ENCODE data around the gene NEK4. TPM values are rescaled to one million over a fixed set of nuclear protein-coding genes. Genes with fewer than 3 reads are reported as not detected.
"Not testable (repeated sequence)": the region's sequence is repeated elsewhere in the genome, so short reads cannot be mapped to it uniquely, and the experiment has no call there.

Gene NEK4
- total and polyA plus RNA-seq, 9 donors = 8.4 to 14.9 (median 10.5) TPM

- DNase-seq = no peak
- 100% methylated on average over 1 of the region's 1 CpG for WGBS (ENCODE audit: insufficient coverage)
- no peak overlapping the region for H3K4me3 ChIP-seq (ENCODE audit: low read length)
- no peak overlapping the region for H3K27ac ChIP-seq (ENCODE audit: low read length)
- peaks cover 37% of the 10 kb centered on the region for H3K36me3 ChIP-seq (ENCODE audit: control insufficient read depth, insufficient read depth, low read length)
- no peaks in the 10 kb centered on the region for H3K4me1 ChIP-seq (ENCODE audit: control insufficient read depth, insufficient read depth, low read length)
- no peaks in the 10 kb centered on the region for H3K27me3 ChIP-seq (ENCODE audit: control insufficient read depth, insufficient read depth, low read length)
- no peaks in the 10 kb centered on the region for H3K9me3 ChIP-seq (replicated peaks; ENCODE audit: control insufficient read depth, low read depth, low read length)
Measured at GRCh38 chr3:52739730-52740129, 31.0 kb downstream of the NEK4 start.

GRCh38 chr3:52733256-52733891, 37.4 kb downstream of the NEK4 start:
- H3K36me3 ChIP-seq (ENCODE audit: control insufficient read depth, insufficient read depth, low read length) = peaks cover 32% of the 10 kb centered on the region
- no peaks in the 10 kb centered on the region for H3K4me1 ChIP-seq (ENCODE audit: control insufficient read depth, insufficient read depth, low read length)
- H3K27me3 ChIP-seq (ENCODE audit: control insufficient read depth, insufficient read depth, low read length) = no peaks in the 10 kb centered on the region
- no peaks in the 10 kb centered on the region for H3K9me3 ChIP-seq (replicated peaks; ENCODE audit: control insufficient read depth, low read depth, low read length)
- WGBS (ENCODE audit: insufficient coverage) = 94% methylated on average over 3 of the region's 10 CpGs
- H3K4me3 ChIP-seq (ENCODE audit: low read length) = no peak overlapping the region
- H3K27ac ChIP-seq (ENCODE audit: low read length) = no peak overlapping the region
- no peak for DNase-seq

GRCh38 chr3:52731590-52731989, 39.1 kb downstream of the NEK4 start:
- 81% methylated on average over 7 of the region's 14 CpGs for WGBS (ENCODE audit: insufficient coverage)
- Histone ChIP-seq H3K4me3 (ENCODE audit: low read length) (no peak overlapping the region), H3K4me1 (ENCODE audit: control insufficient read depth, insufficient read depth, low read length) (no peaks in the 10 kb centered on the region), H3K27me3 (ENCODE audit: control insufficient read depth, insufficient read depth, low read length) (no peaks in the 10 kb centered on the region), H3K27ac (ENCODE audit: low read length) (no peak overlapping the region), H3K9me3 (replicated peaks; ENCODE audit: control insufficient read depth, low read depth, low read length) (peaks cover 2% of the 10 kb centered on the region), H3K36me3 (ENCODE audit: control insufficient read depth, insufficient read depth, low read length) (peaks cover 28% of the 10 kb centered on the region)
- no peak for DNase-seq

GRCh38 chr3:52730681-52731080, 40.1 kb downstream of the NEK4 start:
- H3K27ac ChIP-seq (ENCODE audit: low read length) = no peak overlapping the region
- no peaks in the 10 kb centered on the region for H3K27me3 ChIP-seq (ENCODE audit: control insufficient read depth, insufficient read depth, low read length)
- H3K36me3 ChIP-seq (ENCODE audit: control insufficient read depth, insufficient read depth, low read length) = peaks cover 26% of the 10 kb centered on the region
- no peak for DNase-seq
- peaks cover 2% of the 10 kb centered on the region for H3K9me3 ChIP-seq (replicated peaks; ENCODE audit: control insufficient read depth, low read depth, low read length)
- no peaks in the 10 kb centered on the region for H3K4me1 ChIP-seq (ENCODE audit: control insufficient read depth, insufficient read depth, low read length)
- no peak overlapping the region for H3K4me3 ChIP-seq (ENCODE audit: low read length)

- WGBS (ENCODE audit: insufficient coverage) = no CpG with 5 or more reads among the region's 3 CpGs
- not testable (repeated sequence) for H3K9me3 ChIP-seq (replicated peaks; ENCODE audit: control insufficient read depth, low read depth, low read length); H3K4me3 ChIP-seq (ENCODE audit: low read length); H3K27ac ChIP-seq (ENCODE audit: low read length); DNase-seq; H3K4me1 ChIP-seq (ENCODE audit: control insufficient read depth, insufficient read depth, low read length); H3K27me3 ChIP-seq (ENCODE audit: control insufficient read depth, insufficient read depth, low read length)
- H3K36me3 ChIP-seq (ENCODE audit: control insufficient read depth, insufficient read depth, low read length) = peaks cover 23% of the 10 kb centered on the region
Measured at GRCh38 chr3:52728753-52729152, 42.0 kb downstream of the NEK4 start.

GRCh38 chr3:52724511-52724910, 46.2 kb downstream of the NEK4 start:
- Histone ChIP-seq H3K36me3 (ENCODE audit: control insufficient read depth, insufficient read depth, low read length) (peaks cover 5% of the 10 kb centered on the region), H3K27ac (ENCODE audit: low read length) (no peak overlapping the region), H3K27me3 (ENCODE audit: control insufficient read depth, insufficient read depth, low read length) (no peaks in the 10 kb centered on the region), H3K4me3 (ENCODE audit: low read length) (no peak overlapping the region), H3K9me3 (replicated peaks; ENCODE audit: control insufficient read depth, low read depth, low read length) (peaks cover 2% of the 10 kb centered on the region), H3K4me1 (ENCODE audit: control insufficient read depth, insufficient read depth, low read length) (no peaks in the 10 kb centered on the region)
- DNase-seq = no peak
- no CpG with 5 or more reads among the region's 1 CpG for WGBS (ENCODE audit: insufficient coverage)

GRCh38 chr3:52723935-52724334, 46.8 kb downstream of the NEK4 start:
- Histone ChIP-seq H3K36me3 (ENCODE audit: control insufficient read depth, insufficient read depth, low read length) (peaks cover 8% of the 10 kb centered on the region), H3K27me3 (ENCODE audit: control insufficient read depth, insufficient read depth, low read length) (no peaks in the 10 kb centered on the region), H3K4me1 (ENCODE audit: control insufficient read depth, insufficient read depth, low read length) (no peaks in the 10 kb centered on the region), H3K27ac (ENCODE audit: low read length) (no peak overlapping the region), H3K4me3 (ENCODE audit: low read length) (no peak overlapping the region), H3K9me3 (replicated peaks; ENCODE audit: control insufficient read depth, low read depth, low read length) (peaks cover 2% of the 10 kb centered on the region)
- no peak for DNase-seq
- no CpG with 5 or more reads among the region's 5 CpGs for WGBS (ENCODE audit: insufficient coverage)

GRCh38 chr3:52722491-52722890, 48.2 kb downstream of the NEK4 start:
- Histone ChIP-seq H3K4me3 (ENCODE audit: low read length) (no peak overlapping the region), H3K27ac (ENCODE audit: low read length) (no peak overlapping the region), H3K4me1 (ENCODE audit: control insufficient read depth, insufficient read depth, low read length) (no peaks in the 10 kb centered on the region), H3K9me3 (replicated peaks; ENCODE audit: control insufficient read depth, low read depth, low read length) (no peaks in the 10 kb centered on the region), H3K27me3 (ENCODE audit: control insufficient read depth, insufficient read depth, low read length) (no peaks in the 10 kb centered on the region), H3K36me3 (ENCODE audit: control insufficient read depth, insufficient read depth, low read length) (peaks cover 4% of the 10 kb centered on the region)
- DNase-seq = no peak
- WGBS (ENCODE audit: insufficient coverage) = 95% methylated on average over 3 of the region's 7 CpGs

GRCh38 chr3:52721730-52722008, 49.1 kb downstream of the NEK4 start:
- Histone ChIP-seq H3K36me3 (ENCODE audit: control insufficient read depth, insufficient read depth, low read length) (peaks cover 4% of the 10 kb centered on the region), H3K27ac (ENCODE audit: low read length) (no peak overlapping the region), H3K9me3 (replicated peaks; ENCODE audit: control insufficient read depth, low read depth, low read length) (no peaks in the 10 kb centered on the region), H3K4me3 (ENCODE audit: low read length) (no peak overlapping the region), H3K4me1 (ENCODE audit: control insufficient read depth, insufficient read depth, low read length) (no peaks in the 10 kb centered on the region), H3K27me3 (ENCODE audit: control insufficient read depth, insufficient read depth, low read length) (no peaks in the 10 kb centered on the region)
- 100% methylated on average over 1 of the region's 1 CpG for WGBS (ENCODE audit: insufficient coverage)
- no peak for DNase-seq

- no peak overlapping the region for H3K27ac ChIP-seq (ENCODE audit: low read length)
- WGBS (ENCODE audit: insufficient coverage) = 87% methylated on average over 5 of the region's 6 CpGs
Measured at GRCh38 chr3:52721002-52721729, 49.6 kb downstream of the NEK4 start.

GRCh38 chr3:52719618-52720017, 51.1 kb downstream of the NEK4 start:
- Histone ChIP-seq H3K27me3 (ENCODE audit: control insufficient read depth, insufficient read depth, low read length) (no peaks in the 10 kb centered on the region), H3K9me3 (replicated peaks; ENCODE audit: control insufficient read depth, low read depth, low read length) (no peaks in the 10 kb centered on the region), H3K4me1 (ENCODE audit: control insufficient read depth, insufficient read depth, low read length) (peaks cover 4% of the 10 kb centered on the region), H3K36me3 (ENCODE audit: control insufficient read depth, insufficient read depth, low read length) (peaks cover 4% of the 10 kb centered on the region), H3K4me3 (ENCODE audit: low read length) (no peak overlapping the region), H3K27ac (ENCODE audit: low read length) (no peak overlapping the region)
- no peak for DNase-seq

More at GRCh38 chr3:52721002-52721729, 49.6 kb downstream of the NEK4 start:
- Histone ChIP-seq H3K4me1 (ENCODE audit: control insufficient read depth, insufficient read depth, low read length) (no peaks in the 10 kb centered on the region), H3K36me3 (ENCODE audit: control insufficient read depth, insufficient read depth, low read length) (peaks cover 4% of the 10 kb centered on the region), H3K27me3 (ENCODE audit: control insufficient read depth, insufficient read depth, low read length) (no peaks in the 10 kb centered on the region), H3K9me3 (replicated peaks; ENCODE audit: control insufficient read depth, low read depth, low read length) (no peaks in the 10 kb centered on the region), H3K4me3 (ENCODE audit: low read length) (no peak overlapping the region)
- DNase-seq = peak; percentile 62
